SKM-1 (cell line): ENCODE data around the gene TIMELESS.
"Not testable (repeated sequence)": the region's sequence is repeated elsewhere in the genome, so short reads cannot be mapped to it uniquely, and the experiment has no call there.

Experiments
- DNase-seq: peaks from one replicate; lab custom pipeline; 2025; ENCODE audit not compliant: unreplicated experiment; lab: John Stamatoyannopoulos, UW

Gene TIMELESS

DNA sequence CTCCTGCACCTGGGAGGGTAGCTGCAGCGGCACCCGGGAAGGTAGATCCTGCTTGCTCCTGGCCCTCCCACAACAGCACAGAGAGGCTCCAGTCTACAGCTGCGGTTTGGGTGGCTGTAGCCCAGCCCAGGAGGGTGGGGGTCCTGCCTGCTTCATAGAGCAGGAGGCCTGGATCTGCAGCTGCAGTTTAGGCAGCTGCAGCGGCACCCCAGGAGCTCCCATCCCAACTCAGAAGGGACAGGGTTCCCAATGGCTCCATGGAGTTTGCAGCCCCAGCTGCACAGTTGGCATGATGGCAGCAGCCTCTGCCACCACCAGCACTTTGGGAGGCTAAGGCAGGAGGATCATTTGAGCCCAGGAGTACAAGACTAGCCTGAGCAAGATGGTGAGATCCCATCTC is 38.5 kb downstream of the TIMELESS start:
- no peak for DNase-seq

DNA sequence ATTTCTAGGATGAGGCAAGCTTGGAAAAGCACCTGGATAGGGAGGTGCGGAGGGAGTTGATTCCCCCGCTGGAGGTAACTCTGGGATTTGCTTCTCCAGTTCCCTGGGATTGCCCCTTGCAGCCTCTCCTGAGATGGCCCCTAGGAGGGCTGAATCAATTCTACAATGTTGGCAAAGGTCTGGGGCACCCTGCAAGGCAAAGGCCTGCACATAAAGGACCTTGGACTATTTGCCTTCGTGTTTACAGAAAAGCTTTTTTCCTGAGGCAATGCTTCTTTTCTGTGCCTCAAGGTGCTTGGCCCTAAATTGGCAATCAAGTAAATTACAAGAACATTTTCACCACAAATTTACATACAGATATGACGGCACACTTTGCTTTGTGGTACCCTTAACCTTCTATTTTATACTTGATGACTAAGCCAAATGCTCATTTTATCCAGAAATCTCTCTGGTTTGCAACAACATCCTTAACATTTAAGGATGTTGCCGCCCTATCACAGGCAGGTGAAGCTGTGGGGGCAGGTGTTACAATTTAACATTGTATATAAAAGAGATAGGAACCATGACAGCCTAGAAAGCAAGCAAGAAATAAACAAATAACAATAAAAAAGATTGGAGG is 40.3 kb downstream of the TIMELESS start:
- DNase-seq = no peak

DNA sequence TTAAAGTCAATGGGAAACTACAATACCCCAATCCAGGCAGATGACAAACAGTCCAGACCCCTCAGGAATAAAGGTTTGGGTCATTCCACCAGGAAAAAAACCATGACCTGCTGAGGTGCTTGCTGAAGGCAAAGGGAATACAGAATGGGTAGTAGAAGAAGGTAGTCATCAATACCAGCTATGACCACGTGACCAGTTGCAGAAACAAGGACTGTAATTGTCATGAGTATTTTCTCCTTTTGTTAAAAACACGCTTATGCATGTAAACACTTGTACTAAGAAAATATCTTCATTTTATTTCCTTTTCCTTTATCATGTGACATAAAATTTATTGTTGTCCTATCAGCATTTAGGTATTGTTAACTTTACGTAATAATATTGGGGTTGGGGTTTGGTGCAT is 45.0 kb downstream of the TIMELESS start:
- DNase-seq = not testable (repeated sequence)

DNA sequence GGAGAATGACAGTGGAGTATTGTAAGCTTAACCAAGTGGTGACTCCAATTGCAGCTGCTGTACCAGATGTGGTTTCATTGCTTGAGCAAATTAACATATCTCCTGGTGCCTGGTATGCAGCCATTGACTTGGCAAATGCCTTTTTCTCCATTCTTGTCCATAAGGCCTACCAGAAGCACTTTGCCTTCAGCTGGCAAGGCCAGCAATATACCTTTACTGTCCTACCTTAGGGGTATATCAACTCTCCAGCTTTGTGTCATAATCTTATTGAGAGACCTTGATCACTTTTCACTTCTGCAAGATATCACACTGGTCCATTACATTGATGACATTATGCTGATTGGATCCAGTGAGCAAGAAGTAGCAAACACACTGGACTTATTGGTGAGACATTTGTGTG is 47.6 kb downstream of the TIMELESS start:
- DNase-seq = not testable (repeated sequence)

DNA sequence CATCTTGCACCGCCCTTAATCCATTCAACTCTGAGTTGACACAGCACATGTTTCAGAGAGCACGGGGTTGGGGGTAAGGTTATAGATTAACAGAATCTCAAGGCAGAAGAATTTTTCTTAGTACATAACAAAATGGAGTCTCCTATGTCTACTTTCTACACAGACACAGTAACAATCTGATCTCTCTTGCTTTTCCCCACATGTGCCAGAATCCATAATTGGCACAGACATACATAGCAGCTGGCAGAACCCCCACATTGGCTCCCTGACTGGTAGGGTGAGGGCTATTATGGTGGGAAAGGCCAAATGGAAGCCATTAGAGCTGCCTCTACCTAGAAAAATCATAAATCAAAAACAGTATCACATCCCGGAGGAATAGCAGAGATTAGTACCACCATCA is 48.1 kb downstream of the TIMELESS start:
- not testable (repeated sequence) for DNase-seq

DNA sequence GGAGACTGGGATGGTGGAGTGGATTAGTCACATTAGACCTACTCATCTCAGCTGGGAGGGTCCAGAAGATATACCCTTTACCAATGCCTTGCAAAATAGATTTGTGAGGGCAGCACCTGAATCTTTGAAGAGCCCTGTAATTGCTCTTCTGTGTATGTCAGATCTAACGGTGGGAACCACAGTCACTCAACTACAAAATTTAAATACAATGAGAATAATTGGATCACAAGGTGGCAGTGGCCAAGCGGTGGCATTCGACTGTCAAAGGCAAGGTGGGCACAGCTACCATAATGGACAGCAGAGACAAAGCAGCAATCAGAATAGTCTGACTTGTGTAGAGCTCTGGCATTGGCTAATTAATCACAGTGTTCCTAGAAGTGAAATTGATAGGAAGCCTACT is 49.8 kb downstream of the TIMELESS start:
- DNase-seq = not testable (repeated sequence)

DNA sequence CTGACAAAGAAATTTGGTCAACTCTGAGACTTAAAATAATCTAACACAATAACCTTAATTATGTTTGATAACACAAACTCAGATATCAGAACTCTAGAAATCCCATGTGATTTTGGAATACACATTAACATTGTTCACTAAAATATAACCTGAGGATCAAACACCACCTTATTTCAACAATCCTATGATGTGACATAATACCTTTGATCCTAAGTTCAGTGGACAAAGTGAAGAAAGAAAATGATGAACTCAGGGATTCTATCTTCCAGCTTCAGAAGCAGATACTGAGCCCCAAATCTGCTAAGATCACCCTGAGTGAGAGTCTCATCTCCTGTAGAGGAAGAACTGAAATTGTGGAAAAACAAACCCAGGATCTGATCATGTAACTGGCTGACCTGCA is 50.9 kb downstream of the TIMELESS start:
- no peak for DNase-seq

DNA sequence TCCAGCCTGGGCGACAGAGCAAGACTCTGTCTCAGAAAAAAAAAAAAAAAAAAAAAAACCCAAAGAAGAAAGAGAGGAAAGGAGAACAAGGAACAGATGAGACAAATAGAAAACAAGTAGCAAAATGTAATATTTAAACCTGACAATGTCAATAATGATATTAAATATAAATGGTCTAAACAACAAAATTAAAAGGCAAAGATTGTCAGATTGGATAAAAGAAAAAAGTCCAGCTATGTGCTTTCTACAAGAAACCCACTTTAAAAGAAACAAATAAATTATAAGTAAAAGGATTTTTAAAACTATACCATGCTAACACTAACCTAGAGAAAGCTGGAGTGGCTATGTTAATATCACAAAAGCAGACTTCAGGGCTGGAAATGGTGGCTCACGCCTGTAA is 56.9 kb downstream of the TIMELESS start:
- DNase-seq = no peak

DNA sequence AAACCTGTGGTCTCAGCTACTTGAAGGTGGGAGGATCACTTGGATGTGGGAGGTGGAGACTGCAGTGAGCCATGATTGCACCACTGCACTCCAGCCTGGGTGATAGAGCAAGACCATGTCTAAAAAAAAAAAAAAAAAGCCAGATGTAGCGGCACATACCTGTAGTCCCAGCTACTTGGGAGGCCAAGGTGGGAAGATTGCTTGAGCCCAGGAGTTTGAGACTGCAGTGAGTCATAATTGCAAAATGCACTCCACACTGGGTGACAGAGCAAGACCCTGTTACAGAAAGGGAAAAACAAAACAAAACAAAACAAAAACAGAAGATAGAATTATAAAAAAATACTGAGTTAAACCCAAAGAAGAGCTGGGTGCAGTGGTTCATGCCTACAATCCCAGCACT is 57.5 kb downstream of the TIMELESS start:
- DNase-seq = no peak

DNA sequence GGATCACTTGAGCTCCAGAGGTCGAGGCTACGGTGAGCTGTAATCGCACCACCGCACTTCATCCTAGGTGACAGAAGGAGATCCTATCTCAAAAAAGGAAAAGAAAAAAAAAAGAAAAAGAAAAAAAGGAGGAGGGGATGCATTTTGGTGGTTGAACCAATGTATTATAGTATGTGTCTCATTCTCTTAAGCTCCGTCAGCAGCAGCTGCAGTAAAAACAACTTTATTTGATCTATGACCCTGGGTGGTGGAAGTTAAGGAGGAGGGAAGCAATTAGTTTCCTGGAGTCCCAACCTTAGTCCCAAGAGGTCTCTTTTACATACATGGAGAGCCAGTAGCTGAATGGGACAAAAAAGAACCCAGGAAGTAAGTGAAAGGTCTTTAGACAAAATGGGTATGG is 59.8 kb downstream of the TIMELESS start:
- DNase-seq = no peak

DNA sequence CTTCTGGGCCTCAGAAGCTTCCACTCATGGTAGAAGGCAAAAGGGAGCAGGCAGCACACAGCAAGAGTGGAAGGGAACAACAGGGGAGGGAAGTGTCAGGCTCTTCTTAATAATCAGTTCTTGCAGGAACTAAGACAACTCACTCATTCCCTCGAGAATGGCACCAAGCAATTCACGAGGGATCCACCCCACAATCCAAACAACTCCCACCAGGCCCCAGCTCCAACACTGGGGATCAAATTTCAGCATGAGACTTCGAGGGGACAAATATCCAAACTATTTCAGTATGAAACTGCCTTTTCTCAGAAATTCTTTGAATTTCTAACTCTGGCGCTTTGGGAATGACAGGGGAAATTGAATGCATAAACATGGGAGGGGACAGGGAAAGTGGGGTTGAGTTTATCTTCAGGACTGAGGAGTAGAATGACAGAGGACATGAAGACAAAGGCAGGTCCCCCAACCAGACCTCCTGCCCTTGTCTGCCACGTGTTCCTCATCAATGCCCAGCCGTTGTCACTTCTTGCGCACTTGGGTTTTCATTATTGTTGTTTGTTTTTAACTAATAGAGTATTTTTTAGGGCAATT is 62.0 kb downstream of the TIMELESS start:
- DNase-seq = no peak

DNA sequence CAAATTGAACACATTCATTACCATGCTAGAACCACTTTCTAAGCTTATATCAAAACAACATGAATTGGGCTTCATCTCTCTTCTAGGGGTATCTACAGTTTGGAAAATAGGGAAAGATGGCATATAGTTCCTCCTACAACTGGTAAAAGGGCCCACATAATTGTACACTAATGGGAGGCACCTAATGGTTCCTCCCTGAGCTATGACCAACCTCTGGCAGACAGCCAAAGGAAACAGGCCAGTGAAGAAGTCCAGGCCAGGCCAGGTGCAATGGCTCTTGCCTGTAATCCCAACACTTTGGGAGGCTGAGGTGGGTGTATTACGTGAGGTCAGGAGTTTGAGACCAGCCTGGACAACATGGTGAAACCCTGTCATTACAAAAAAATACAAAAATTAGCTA is 63.4 kb downstream of the TIMELESS start:
- no peak for DNase-seq

DNA sequence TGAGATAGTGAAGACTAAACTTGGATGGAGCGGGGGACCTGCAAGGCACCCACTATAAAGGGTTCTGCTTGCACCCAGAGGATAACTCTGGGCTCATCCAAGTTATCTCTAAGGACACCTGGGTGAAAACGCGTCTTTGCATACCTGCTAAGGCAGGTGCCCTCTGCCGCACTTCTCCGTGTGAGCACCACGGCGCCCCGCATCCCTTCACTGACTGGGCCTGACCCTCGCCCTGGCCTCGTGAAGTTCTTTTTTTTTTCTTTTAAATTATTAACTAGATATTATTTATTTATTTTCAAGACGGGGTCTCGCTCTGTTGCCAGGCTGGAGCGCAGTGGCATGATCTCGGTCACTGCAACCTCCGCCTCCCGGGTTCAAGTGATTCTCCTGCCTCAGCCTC is 66.6 kb downstream of the TIMELESS start:
- DNase-seq = no peak

DNA sequence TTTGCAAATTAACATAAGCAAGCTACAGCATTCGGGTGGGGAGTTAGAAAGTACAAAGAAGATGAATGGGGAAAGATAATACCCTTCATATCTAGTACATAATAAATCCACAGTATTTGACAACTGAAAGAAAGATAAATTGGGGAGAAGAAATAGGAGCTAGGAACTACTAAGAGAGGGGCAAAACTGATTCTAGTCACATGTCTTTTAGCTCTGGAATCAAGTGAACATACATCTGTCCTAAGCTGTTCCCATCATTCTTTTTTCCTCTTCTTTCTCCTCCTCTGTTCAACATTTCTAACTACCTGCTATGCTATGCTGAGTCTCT is 71.3 kb downstream of the TIMELESS start:
- DNase-seq = no peak

DNA sequence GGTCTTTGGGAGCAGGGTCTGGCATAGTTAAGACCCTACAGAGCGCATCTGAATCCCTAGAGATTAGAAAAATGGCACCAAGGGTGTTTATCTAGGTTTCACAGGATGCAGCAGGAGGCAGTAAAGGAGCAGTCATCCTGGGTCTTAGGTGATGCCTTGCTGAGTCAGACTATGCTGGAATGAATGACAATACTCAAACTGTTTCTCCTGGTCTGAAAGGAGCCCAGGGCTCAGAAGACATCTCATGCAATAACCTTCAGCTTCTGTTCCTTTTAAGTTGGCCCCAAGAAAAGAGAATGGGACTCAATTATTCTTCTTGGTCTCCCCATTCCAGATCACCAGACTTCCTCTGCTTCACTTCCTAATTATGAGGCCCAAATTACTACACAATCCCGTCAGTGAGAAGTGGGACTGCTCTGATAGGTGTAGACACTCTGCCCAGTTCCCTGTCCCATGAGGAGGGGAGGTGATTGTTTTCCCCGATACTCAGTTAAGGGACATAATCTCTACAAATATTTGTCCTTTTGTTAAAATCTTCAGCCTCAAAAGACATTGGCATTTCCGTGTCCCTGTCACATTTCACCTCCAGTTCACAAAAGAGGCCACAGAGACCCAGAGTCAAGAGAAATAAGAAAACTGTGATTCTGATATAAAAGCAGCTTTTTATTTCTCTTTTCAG is 71.8 kb downstream of the TIMELESS start:
- no peak for DNase-seq

DNA sequence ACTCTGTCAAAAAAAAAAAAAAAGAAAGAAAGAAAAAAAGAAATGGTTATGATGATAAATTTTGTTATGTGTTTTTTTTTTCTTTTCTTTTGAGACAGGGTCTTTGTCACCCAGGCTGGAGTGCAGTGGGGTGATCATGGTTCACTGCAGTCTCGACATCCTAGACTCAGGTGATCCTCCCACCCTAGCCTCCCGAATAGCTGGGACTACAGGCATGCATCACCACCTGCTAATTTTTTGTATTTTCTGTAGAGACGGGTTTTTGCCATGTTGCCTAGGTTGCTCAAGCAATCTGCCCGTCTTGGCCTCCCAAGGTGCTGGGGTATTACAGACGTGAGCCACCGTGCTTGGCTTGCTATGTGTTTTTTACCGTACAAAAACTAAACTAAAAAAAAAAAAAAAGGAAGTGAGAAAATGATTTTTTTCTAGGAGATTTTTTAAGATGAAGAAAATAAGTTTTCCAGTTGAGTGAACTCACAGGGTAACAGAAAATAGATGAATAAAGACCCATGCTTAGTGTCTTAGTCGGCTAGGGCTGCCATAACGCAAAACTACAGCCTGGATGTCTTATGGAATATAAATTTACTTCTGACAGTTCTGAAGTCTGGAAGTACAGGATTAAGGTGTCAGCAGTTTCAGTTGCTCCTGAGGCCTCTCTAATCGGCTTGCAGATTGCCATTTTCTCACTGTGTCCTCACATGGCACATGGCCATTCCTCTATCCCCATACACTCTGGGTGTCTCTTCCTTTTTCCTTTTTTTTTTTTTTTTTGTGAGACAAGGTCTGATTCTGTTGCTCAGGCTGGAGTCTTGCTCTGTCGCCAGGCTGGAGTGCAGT is 73.4 kb downstream of the TIMELESS start:
- no peak for DNase-seq

DNA sequence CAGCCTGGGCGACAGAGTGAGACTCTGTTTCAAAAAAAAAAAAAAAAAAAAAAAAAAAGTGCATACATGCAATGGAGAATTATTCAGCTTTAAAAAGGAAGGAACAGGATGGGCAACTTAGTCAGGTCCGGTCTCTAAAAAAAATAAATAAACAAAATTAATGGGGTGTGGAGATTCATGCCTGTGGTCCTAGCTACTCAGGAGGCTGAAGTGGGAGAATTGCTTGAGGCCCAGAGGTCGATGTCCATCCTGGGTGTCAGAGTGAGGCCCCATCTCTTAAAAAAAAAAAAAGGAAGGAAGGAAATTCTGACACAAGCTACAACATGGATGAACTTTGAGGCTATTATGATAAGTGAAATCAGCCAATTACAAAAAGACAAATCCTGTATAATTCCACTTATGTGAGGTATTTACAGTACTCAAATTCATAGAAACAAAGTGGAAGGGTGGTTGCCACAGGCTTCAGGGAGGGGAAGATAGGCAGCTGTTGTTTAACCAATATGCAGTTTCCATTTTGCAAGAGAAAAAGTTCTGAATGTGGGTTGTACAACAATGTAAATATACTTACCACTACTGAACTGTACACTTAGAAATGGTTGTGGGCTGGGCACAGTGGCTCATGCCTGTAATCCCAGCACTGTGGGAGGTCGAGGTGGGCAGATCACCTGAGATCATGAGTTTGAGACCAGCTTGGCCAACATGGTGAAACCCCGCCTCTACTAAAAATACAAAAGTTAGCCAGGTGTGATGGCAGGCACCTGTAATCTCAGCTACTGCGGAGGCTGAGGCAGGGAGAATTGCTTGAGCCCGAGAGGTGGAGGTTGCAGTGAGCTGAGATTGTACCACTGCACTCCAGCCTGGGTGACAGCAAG is 74.3 kb downstream of the TIMELESS start:
- DNase-seq = no peak

DNA sequence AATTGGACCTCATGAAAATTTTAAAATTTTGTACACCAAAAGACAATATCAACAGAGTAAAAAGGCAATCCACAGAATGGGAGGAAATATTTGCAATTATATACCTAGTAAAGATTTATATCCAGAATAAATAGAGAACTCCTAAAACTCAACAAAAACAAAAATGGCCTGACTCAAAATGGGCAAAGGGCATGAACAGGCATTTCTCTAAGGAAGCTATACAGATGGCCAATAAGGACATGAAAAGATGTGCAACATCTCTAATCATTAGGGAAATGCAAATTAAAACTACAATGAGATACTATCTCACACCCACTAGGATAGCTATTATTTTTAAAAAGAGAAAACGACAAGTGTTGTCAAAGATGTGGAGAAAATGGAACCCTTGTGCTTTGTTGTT is 75.7 kb downstream of the TIMELESS start:
- no peak for DNase-seq

DNA sequence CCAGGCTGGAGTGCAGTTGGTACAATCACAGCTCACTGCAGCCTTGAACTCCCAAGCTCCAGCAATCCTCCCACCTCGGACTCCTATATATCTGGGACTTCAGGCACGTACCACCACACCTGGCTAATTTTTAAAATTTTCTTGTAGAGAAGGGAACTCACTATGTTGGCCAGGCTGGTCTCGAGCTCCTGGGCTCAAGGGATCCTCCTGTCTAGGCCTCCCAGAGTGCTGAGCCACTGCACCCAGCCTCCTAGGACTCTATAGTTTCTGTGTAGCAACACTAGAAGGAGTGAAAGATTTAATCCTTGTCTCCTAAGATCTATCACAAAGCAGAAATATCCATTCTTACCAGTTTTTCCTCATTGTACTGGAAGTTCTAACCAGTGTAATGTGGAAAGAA is 82.3 kb downstream of the TIMELESS start:
- no peak for DNase-seq
